Measurements from ENCODE around the gene CDIPT. TPM values are rescaled to one million over a fixed set of nuclear protein-coding genes. Genes with fewer than 3 reads are reported as not detected.
A peak's percentile ranks its signal among the peaks of the same experiment; 100 is the strongest.

Gene CDIPT
- total RNA-seq, 2 donors from 2014 or later, result 135 to 138 TPM

GRCh38 chr16:29854520-29855100, 8.4 kb downstream of the CDIPT start:
- Histone ChIP-seq H3K9me3 (no peaks in the 10 kb centered on the region), H3K27me3 (no peaks in the 10 kb centered on the region), H3K27ac (no peak overlapping the region), H3K4me1 (no peaks in the 10 kb centered on the region), H3K36me3 (peaks cover 15% of the 10 kb centered on the region), H3K4me3 (no peak overlapping the region)
- TF ChIP-seq CTCF (IDR thresholded peaks at IDR 0.05), result no peak
- no peak for DNase-seq (ENCODE audit: low spot score)

DNA sequence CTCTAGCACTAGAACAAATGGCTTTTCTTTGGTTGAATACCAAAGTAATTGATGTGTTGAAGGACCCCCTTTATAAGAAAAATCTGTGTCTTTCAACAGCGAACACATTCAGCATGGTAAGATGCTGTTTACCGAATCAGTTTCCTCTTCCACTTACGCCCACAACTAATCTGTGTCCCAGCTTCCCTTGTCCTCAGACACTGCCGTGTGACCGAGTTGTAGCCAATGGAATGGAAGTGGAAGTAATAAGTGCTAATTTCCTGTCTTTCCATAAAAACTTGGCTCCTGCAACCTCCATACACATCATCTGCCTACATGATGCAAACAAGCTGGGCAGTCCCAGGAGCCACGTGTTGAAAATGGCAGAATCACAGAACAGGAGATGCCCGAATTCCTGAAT, 10.4 kb downstream of the CDIPT start:
- Histone ChIP-seq H3K4me1 (no peaks in the 10 kb centered on the region), H3K4me3 (no peak overlapping the region), H3K27ac (peak overlapping the region in 1 of 2 donors; percentile 24), H3K36me3 (peaks cover 3% of the 10 kb centered on the region), H3K27me3 (no peaks in the 10 kb centered on the region), H3K9me3 (no peaks in the 10 kb centered on the region)
- no peak for TF ChIP-seq CTCF (IDR thresholded peaks at IDR 0.05)
- DNase-seq (ENCODE audit: low spot score), result peak; percentile 68

DNA sequence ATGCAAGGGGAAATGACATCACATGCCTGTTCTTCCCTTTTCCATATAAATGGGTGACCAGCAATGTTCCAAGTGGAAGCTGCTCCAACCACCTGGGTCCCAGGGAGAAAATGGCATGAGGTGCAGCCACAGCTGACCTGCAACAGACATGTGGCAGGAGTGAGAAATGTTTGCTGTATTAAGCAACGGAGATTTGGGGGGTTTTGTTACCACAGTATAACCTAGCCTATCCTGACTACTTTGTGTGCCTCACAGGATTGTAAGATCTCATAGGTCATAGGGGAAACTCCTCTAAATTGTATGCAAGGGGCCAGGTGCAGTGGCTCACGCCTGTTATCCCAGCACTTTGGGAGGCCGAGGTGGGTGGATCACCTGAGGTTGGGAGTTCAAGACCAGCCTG, 12.0 kb downstream of the CDIPT start:
- no peak overlapping the region for H3K4me3 ChIP-seq
- DNase-seq (ENCODE audit: low spot score), result no peak

GRCh38 chr16:29849505-29849904, 13.5 kb downstream of the CDIPT start:
- Histone ChIP-seq H3K4me1 (no peaks in the 10 kb centered on the region), H3K9me3 (no peaks in the 10 kb centered on the region), H3K27me3 (no peaks in the 10 kb centered on the region), H3K36me3 (peaks cover 32% of the 10 kb centered on the region), H3K27ac (no peak overlapping the region), H3K4me3 (no peak overlapping the region)
- TF ChIP-seq CTCF (IDR thresholded peaks at IDR 0.05), result no peak
- no peak for DNase-seq (ENCODE audit: low spot score)

More for the DNA sequence above, 12.0 kb downstream of the CDIPT start:
- Histone ChIP-seq H3K9me3 (no peaks in the 10 kb centered on the region), H3K4me1 (no peaks in the 10 kb centered on the region), H3K36me3 (peaks cover 19% of the 10 kb centered on the region), H3K27ac (no peak overlapping the region), H3K27me3 (no peaks in the 10 kb centered on the region)
- no peak for TF ChIP-seq CTCF (IDR thresholded peaks at IDR 0.05)

GRCh38 chr16:29848420-29849297, 14.4 kb downstream of the CDIPT start:
- peak; percentile 81 to 94 for TF ChIP-seq CTCF (IDR thresholded peaks at IDR 0.05)
- H3K27ac ChIP-seq, result no peak overlapping the region
- H3K9me3 ChIP-seq, result no peaks in the 10 kb centered on the region
- DNase-seq (ENCODE audit: low spot score), result peak; percentile 74
- H3K4me3 ChIP-seq, result no peak overlapping the region
- H3K27me3 ChIP-seq, result no peaks in the 10 kb centered on the region
- H3K36me3 ChIP-seq, result peaks cover 41% of the 10 kb centered on the region
- H3K4me1 ChIP-seq, result no peaks in the 10 kb centered on the region
